T1000 (cell line): ENCODE results near the gene FKBP2.

Source experiments
- DNase-seq: peaks from one replicate; lab custom pipeline; 2025; ENCODE audit warnings: mixed read lengths; lab: John Stamatoyannopoulos, UW

FKBP2 gene

DNA sequence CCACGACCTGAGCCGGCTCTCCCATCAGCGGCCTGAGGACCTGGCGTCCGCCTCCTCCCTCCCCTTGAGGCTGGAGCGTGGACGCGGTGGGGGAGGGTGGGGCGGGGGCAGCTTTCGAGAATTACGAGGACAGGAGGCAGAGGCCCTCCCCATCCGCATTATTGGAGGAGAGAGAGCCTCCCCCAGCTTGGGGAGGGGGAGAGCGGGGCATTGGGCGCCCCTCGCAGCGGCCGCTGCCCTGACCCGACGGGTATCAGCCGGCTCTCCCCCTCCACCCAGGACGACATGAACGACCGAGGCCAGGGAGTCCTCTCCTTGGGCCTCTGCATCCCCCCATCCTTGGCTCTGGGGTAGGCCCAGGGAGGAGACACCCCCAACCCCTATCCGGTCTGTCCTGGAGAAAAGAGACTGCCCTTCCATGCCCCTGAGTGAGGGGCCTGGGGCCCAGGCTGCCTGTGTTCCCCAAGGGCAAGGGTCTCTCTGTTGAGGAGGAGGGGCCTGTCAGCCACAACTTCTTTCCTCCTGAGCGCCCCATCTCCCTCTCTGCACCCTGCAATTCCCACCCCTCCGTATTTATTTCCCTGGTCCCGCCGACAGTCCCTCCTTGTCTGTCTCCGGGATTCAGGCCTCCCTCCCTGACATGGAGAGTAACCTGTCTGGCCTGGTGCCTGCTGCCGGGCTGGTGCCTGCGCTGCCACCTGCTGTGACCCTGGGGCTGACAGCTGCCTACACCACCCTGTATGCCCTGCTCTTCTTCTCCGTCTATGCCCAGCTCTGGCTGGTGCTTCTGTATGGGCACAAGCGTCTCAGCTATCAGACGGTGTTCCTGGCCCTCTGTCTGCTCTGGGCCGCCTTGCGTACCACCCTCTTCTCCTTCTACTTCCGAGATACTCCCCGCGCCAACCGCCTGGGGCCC, 45.2 kb downstream of the FKBP2 start:
- DNase-seq, result no peak

DNA sequence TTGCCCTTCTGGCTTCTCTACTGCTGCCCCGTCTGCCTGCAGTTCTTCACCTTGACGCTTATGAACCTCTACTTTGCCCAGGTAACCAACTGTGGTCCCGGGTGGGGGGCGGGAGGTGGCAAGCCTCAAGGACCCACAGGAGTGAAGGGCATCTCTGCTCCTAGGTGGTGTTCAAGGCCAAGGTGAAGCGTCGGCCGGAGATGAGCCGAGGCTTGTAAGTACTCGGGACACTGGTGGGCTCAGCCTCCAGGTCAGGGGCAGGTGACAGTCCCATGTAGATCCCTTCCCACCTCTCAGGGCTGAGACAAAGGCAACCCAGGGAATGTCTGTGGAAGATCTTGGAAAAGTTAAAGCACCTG, 45.9 kb downstream of the FKBP2 start:
- DNase-seq, result no peak

DNA sequence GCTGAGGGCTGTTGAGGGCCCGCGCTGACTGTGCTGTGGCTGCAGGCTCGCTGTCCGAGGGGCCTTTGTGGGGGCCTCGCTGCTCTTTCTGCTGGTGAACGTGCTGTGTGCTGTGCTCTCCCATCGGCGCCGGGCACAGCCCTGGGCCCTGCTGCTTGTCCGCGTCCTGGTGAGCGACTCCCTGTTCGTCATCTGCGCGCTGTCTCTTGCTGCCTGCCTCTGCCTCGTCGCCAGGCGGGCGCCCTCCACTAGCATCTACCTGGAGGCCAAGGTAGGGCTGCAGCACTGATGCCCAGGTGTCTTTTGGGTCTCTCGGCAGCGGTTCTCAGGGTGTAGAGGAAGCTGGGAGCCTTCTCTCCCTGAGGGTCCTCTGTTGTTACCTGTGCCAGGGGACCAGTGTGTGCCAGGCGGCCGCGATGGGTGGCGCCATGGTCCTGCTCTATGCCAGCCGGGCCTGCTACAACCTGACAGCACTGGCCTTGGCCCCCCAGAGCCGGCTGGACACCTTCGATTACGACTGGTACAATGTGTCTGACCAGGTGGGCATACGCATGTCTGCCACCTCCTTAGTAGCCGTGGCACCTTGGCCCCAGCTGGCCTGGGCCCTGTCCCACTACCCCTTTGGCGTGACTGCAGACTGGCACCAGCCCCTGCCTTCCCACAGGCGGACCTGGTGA, 46.9 kb downstream of the FKBP2 start:
- no peak for DNase-seq

DNA sequence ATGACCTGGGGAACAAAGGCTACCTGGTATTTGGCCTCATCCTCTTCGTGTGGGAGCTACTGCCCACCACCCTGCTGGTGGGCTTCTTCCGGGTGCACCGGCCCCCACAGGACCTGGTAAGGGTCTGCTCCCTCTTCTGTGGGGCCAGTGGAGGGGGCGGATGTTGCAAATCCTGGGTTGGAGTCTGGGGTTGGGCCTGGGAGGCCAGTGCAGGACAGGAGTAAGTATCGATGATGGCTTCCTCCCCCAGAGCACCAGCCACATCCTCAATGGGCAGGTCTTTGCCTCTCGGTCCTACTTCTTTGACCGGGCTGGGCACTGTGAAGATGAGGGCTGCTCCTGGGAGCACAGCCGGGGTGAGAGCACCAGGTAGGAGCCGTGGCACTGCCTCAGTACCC, 47.5 kb downstream of the FKBP2 start:
- DNase-seq, result no peak

DNA sequence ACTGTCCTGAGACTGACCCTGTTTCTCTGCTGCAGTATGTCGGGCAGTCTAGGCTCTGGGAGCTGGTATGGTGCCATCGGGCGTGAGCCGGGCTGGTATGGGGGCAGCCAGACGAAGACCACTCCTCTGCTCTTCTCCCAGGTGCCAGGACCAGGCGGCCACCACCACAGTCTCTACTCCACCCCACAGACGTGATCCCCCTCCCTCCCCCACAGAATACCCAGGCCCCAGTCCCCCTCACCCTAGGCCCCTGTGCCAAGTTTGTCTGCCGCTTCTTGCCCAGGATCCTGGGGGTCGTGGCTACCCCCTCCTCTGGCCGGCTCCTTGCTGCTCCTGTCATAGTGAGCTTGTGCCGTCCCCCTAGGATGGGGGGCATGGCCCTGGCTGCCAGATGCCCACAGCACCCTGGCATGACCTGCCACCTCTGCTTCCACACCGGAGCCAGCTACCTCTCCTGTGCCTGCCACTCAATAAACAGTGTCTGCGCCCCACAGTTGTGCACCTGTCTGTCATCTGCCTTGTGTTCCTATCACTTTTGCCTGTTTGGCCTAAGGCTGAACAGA, 48.2 kb downstream of the FKBP2 start:
- no peak for DNase-seq

DNA sequence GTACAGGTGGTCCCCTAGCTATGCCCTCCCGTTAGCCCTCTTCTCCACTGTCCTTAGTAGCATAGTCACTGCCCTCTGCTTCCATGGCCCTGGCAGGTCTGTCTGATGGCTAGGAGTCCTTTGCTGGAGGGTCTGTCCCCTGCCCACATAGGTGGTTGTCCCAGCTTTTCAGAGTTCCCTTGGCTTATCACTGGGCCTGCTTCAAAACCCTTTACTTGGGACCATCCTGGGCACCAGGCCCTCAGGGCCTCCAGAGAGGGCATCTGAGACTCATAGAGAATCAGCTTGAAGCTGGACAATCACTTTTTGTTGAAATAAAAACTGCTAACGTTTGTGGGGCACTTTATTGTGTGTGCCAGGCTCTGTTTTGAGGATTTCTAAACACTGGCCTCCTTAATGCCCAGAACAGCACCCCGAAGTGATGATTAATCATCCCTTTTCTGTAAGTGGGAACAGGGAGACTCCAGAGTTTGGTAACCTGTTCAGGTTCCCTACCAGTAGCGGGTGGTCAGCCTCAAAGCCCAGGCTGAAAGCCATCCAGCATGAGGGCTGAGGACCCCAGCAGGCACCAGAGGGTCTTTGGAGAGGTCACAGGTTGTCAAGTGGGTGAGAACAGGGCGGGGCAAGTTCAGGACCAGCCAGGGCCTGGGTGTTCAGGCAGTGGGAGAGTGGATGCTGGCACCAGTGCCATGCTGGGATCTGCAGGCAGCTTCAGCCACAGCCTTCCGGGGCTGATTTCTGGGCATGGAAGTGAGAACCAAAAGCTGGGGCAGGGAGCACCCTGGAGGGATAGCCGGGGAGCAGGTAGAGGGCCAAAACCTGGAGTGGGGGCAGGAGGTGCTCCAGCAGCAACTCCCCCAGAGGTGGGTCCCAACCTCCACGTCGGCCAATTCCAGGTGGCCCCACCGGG, 49.7 kb downstream of the FKBP2 start:
- no peak for DNase-seq

DNA sequence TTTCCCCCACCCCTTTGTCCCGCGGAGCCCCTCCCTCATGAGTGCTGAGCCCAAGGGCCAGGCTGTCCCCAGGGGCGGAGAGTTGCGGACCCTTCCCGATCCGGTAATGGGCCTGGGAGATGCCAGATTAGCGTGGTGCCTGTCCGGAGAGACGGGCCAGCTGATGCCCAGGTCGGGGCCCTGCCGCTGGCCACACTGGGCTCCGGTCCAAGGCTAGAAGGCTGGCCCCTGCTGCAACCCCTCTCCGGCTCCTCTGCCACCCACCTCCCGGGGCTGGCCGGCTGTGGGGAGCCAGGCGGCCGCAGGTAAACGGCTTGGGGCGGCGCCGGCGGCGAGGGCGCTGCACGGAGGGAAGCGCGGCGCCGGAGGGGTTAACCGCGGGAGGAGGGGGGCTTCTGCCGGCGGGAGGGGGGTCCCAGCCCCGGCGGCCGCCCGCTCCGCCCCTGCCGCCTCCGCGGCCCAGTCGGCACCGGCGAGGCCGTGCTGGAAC, 50.4 kb downstream of the FKBP2 start, which contains the start of gene KCNK4:
TSS of gene KCNK4 (plus strand) at position 41 of the 490 bp plus-strand sequence. CDS start 1,717 bp downstream, outside the sequence.
- DNase-seq, result no peak

DNA sequence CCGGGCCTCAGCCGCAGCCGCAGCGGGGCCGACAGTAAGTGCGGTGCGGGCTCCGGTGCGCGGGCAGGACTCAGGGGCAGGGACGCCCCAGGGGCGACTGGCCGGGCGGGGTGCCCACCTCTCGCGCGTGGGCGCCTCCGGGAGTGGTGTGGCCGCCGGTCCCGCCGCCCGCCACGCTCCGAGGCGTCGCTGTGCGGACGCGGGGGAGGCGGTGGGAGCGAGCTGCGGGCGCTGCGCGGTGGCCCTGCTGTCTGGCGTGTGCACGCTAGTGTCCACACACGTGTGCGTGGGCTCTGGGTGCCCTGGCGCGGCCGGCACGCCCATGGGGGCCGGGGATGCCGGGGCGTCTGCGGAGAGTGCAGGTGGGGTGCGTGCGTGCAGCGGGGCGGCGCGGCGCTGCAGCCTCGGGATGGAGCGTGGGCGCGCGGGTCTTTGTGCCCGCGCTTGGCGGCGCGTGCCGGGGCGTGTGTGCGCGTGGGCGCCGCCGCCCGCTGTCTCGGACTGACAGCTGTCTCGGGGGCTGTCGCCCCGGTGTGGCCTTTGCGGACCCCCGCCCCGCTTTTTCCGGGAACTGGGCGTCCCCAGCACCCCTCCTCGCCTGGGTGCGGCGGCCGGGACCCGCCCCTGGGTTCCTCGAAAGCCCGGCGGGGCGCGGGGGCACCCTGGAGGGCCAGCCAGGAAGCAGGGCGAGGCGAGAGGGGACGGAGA, 51.0 kb downstream of the FKBP2 start:
- DNase-seq, result no peak

DNA sequence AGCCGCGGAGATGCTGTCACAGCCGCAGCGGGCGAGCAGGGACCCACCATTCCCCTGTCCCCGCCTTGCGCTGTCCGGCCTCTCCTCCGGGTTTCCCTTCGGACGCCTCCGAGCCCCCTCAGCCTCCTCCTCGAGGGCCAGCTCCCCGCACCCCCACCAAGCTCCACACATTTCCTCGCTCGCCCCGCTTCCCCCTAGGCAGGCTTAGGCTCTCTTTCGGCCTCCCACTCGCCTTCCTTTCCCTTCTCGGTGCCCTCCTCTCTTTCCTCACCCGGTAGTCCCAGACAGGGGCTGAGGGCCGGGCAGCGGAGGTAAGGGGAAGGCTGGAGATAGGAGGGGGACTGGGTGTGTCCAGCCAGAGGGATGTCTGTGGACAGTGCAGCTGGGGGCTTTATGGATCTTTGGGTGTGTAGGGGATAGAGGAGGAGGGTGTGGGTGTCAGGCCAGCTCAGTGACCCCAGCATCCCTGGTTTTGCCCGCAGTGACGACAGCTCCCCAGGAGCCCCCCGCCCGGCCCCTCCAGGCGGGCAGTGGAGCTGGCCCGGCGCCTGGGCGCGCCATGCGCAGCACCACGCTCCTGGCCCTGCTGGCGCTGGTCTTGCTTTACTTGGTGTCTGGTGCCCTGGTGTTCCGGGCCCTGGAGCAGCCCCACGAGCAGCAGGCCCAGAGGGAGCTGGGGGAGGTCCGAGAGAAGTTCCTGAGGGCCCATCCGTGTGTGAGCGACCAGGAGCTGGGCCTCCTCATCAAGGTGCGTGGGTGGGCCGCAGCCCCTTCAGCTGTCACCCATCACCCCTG, 51.8 kb downstream of the FKBP2 start:
- DNase-seq, result no peak
